ENCODE results near the gene POLR3B. TPM values are rescaled to one million over a fixed set of nuclear protein-coding genes. Genes with fewer than 3 reads are reported as not detected.

The POLR3B gene
- total and polyA plus RNA-seq, 2 of the 8 experiments (the other 6 are each of a cell fraction or from before 2014, with no cell fraction given), result 5.0 to 13.2 TPM

GRCh38 chr12:106315523-106315922 is 42.0 kb upstream of the POLR3B start (continued):
- TF ChIP-seq CHD7 (IDR thresholded peaks at IDR 0.05; ENCODE audit: insufficient replicate concordance, low read length), result no peak
- TF ChIP-seq, protein P1, sequence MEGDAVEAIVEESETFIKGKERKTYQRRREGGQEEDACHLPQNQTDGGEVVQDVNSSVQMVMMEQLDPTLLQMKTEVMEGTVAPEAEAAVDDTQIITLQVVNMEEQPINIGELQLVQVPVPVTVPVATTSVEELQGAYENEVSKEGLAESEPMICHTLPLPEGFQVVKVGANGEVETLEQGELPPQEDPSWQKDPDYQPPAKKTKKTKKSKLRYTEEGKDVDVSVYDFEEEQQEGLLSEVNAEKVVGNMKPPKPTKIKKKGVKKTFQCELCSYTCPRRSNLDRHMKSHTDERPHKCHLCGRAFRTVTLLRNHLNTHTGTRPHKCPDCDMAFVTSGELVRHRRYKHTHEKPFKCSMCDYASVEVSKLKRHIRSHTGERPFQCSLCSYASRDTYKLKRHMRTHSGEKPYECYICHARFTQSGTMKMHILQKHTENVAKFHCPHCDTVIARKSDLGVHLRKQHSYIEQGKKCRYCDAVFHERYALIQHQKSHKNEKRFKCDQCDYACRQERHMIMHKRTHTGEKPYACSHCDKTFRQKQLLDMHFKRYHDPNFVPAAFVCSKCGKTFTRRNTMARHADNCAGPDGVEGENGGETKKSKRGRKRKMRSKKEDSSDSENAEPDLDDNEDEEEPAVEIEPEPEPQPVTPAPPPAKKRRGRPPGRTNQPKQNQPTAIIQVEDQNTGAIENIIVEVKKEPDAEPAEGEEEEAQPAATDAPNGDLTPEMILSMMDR (IDR thresholded peaks at IDR 0.05; ENCODE audit: control extremely low read depth in 1 of 3, insufficient read depth in 1 of 3, low read depth in 1 of 3, low read length in 3 of 3), result peak; percentile 10 to 47 (median 29); a peak in 3 of 4 replicates

Data from H1 (cell line).